ENCODE data around the gene GBE1. TPM values are rescaled to one million over a fixed set of nuclear protein-coding genes. Genes with fewer than 3 reads are reported as not detected.

GBE1 gene
- total RNA-seq, 1 donor from 2014 or later, result 14.7 TPM

- no peaks in the 10 kb centered on the region for H3K27me3 Mint-ChIP-seq
- no peak for DNase-seq (ENCODE audit: extremely low spot score, unreplicated experiment)
- H3K27ac Mint-ChIP-seq, result no peak overlapping the region
- TF ChIP-seq CTCF (conservative IDR thresholded peaks at IDR 0.05), result no peak
- H3K9me3 Mint-ChIP-seq, result no peaks in the 10 kb centered on the region
- H3K4me3 Mint-ChIP-seq, result no peak overlapping the region
- H3K36me3 Mint-ChIP-seq, result no peaks in the 10 kb centered on the region
- H3K4me1 Mint-ChIP-seq (ENCODE audit: unreplicated experiment), result no peaks in the 10 kb centered on the region
These were observed 61.7 kb downstream of the GBE1 start for GRCh38 chr3:81699536-81700320.

GRCh38 chr3:81696090-81696489, 65.4 kb downstream of the GBE1 start:
- no peaks in the 10 kb centered on the region for H3K36me3 Mint-ChIP-seq
- no peak overlapping the region for H3K27ac Mint-ChIP-seq
- H3K9me3 Mint-ChIP-seq, result no peaks in the 10 kb centered on the region
- H3K27me3 Mint-ChIP-seq, result no peaks in the 10 kb centered on the region
- H3K4me1 Mint-ChIP-seq (ENCODE audit: unreplicated experiment), result no peaks in the 10 kb centered on the region
- no peak overlapping the region for H3K4me3 Mint-ChIP-seq
- TF ChIP-seq CTCF (conservative IDR thresholded peaks at IDR 0.05), result no peak
- DNase-seq (ENCODE audit: extremely low spot score, unreplicated experiment), result no peak

GRCh38 chr3:81695302-81695701, 66.1 kb downstream of the GBE1 start:
- Mint-ChIP-seq H3K36me3 (no peaks in the 10 kb centered on the region), H3K4me1 (ENCODE audit: unreplicated experiment) (no peaks in the 10 kb centered on the region), H3K9me3 (no peaks in the 10 kb centered on the region), H3K27me3 (no peaks in the 10 kb centered on the region), H3K27ac (no peak overlapping the region), H3K4me3 (no peak overlapping the region)
- no peak for TF ChIP-seq CTCF (conservative IDR thresholded peaks at IDR 0.05)
- no peak for DNase-seq (ENCODE audit: extremely low spot score, unreplicated experiment)

GRCh38 chr3:81694662-81695061, 66.8 kb downstream of the GBE1 start:
- no peaks in the 10 kb centered on the region for H3K4me1 Mint-ChIP-seq (ENCODE audit: unreplicated experiment)
- no peak for TF ChIP-seq CTCF (conservative IDR thresholded peaks at IDR 0.05)
- H3K27ac Mint-ChIP-seq, result no peak overlapping the region
- H3K4me3 Mint-ChIP-seq, result no peak overlapping the region
- H3K9me3 Mint-ChIP-seq, result no peaks in the 10 kb centered on the region
- no peaks in the 10 kb centered on the region for H3K27me3 Mint-ChIP-seq
- no peak for DNase-seq (ENCODE audit: extremely low spot score, unreplicated experiment)
- H3K36me3 Mint-ChIP-seq, result no peaks in the 10 kb centered on the region

GRCh38 chr3:81692766-81693165, 68.7 kb downstream of the GBE1 start:
- Mint-ChIP-seq H3K36me3 (no peaks in the 10 kb centered on the region), H3K9me3 (no peaks in the 10 kb centered on the region), H3K27ac (no peak overlapping the region), H3K4me1 (ENCODE audit: unreplicated experiment) (no peaks in the 10 kb centered on the region), H3K27me3 (no peaks in the 10 kb centered on the region), H3K4me3 (no peak overlapping the region)
- TF ChIP-seq CTCF (conservative IDR thresholded peaks at IDR 0.05), result no peak
- no peak for DNase-seq (ENCODE audit: extremely low spot score, unreplicated experiment)
